IMR-90 (cell line): ENCODE results near the gene TMEM117. TPM values are rescaled to one million over a fixed set of nuclear protein-coding genes. Genes with fewer than 3 reads are reported as not detected.

Experiments
- ATAC-seq: fragments of 200-7000 bp; cut with Tn5 transposase; 2 replicates; pipeline ENCODE4 v1.9.1; 2020; ENCODE audit warnings: low read depth, mild to moderate bottlenecking, moderate library complexity
- BruUV-seq: library from RNA; stranded (reverse); fragments of 400-500 nt; replicated peaks from 2 replicates; lab custom pipeline; 2021; lab: Mats Ljungman, UMichigan
- CTCF ChIA-PET: fragments of 300-600 bp; formaldehyde crosslinking; extraction: SDS; loops from one replicate; lab custom pipeline; 2021; ENCODE audit warnings: antibody characterized with exemption; lab: Yijun Ruan, JAX
- POLR2A ChIA-PET: fragments of 300-600 bp; sonication (Branson Sonifier 250); formaldehyde crosslinking; loops from one replicate; lab custom pipeline; 2022; ENCODE audit warnings: antibody characterized with exemption; ENCODE audit not compliant: unreplicated experiment; lab: Charles Lee
- DNase-seq: peaks from one replicate; pipeline ENCODE4 v3.0.0; 2013
- H2AFZ ChIP-seq: replicated peaks from 2 replicates; pipeline ENCODE3; 2013; ENCODE audit warnings: low read length, mild to moderate bottlenecking; ENCODE audit not compliant: poor library complexity
- H2AK5ac ChIP-seq: 2 replicates; pipeline ENCODE4 v1.6.1; 2013; ENCODE audit warnings: low read depth, low read length, inconsistent platforms
- H2AK9ac ChIP-seq: replicated peaks from 2 replicates; pipeline ENCODE3; 2013; ENCODE audit warnings: mild to moderate bottlenecking, low read depth, low read length, moderate library complexity; ENCODE audit not compliant: poor library complexity
- H2BK120ac ChIP-seq: 2 replicates; pipeline ENCODE4 v1.6.1; 2013; ENCODE audit warnings: low read depth, low read length, inconsistent platforms
- H2BK15ac ChIP-seq: 3 replicates; pipeline ENCODE4 v1.6.1; 2013; ENCODE audit warnings: low read depth, low read length, inconsistent platforms
- H2BK20ac ChIP-seq: 2 replicates; pipeline ENCODE4 v1.6.1; 2013; ENCODE audit warnings: low read depth, mild to moderate bottlenecking, inconsistent platforms, low read length, moderate library complexity
- H2BK5ac ChIP-seq: 2 replicates; pipeline ENCODE4 v1.6.1; 2013; ENCODE audit warnings: mild to moderate bottlenecking, low read depth, low read length, inconsistent platforms; ENCODE audit not compliant: poor library complexity, severe bottlenecking
- H3K14ac ChIP-seq: replicated peaks from 2 replicates; pipeline ENCODE4 v1.6.1; 2013; ENCODE audit warnings: low read depth, low read length, inconsistent platforms
- H3K18ac ChIP-seq: 2 replicates; pipeline ENCODE4 v1.6.1; 2013; ENCODE audit warnings: low read depth, low read length, control low read depth
- H3K23ac ChIP-seq: 2 replicates; pipeline ENCODE4 v1.6.1; 2013; ENCODE audit warnings: low read depth, low read length, inconsistent platforms
- H3K27ac ChIP-seq: 2 replicates; pipeline ENCODE4 v1.5.1; 2013; ENCODE audit warnings: mild to moderate bottlenecking, control low read depth, low read length; ENCODE audit not compliant: insufficient read depth
- H3K27me3 ChIP-seq: 2 replicates; pipeline ENCODE4 v1.6.1; 2013; ENCODE audit warnings: low read length; ENCODE audit not compliant: control insufficient read depth, insufficient read depth
- H3K36me3 ChIP-seq: 2 replicates; pipeline ENCODE4 v1.6.1; 2013; ENCODE audit warnings: low read length, mixed read lengths; ENCODE audit not compliant: control insufficient read depth, insufficient read depth
- H3K4ac ChIP-seq: 2 replicates; pipeline ENCODE4 v1.6.1; 2013; ENCODE audit warnings: low read depth, low read length, inconsistent platforms
- H3K4me1 ChIP-seq: 2 replicates; pipeline ENCODE4 v1.6.1; 2013; ENCODE audit warnings: low read length, mixed read lengths; ENCODE audit not compliant: control insufficient read depth, insufficient read depth
- H3K4me2 ChIP-seq: 2 replicates; pipeline ENCODE4 v1.6.1; 2013; ENCODE audit warnings: low read depth, mild to moderate bottlenecking, control low read depth, low read length, moderate library complexity
- H3K4me3 ChIP-seq: 2 replicates; pipeline ENCODE4 v1.5.1; 2013; ENCODE audit warnings: low read depth, mild to moderate bottlenecking, control low read depth, low read length, moderate library complexity; ENCODE audit not compliant: insufficient read depth
- H3K56ac ChIP-seq: 2 replicates; pipeline ENCODE4 v1.6.1; 2013; ENCODE audit warnings: low read length, inconsistent platforms; ENCODE audit not compliant: insufficient read depth; ENCODE audit errors: extremely low read depth
- H3K79me1 ChIP-seq, 2 experiments: 2 replicates each; pipeline ENCODE4 v1.6.1; 2013; ENCODE audit warnings: low read length in 2 of 2, inconsistent platforms in 1 of 2, low read depth in 1 of 2
- H3K9ac ChIP-seq: 2 replicates; pipeline ENCODE4 v1.6.1; 2013; ENCODE audit warnings: low read depth, low read length, control low read depth
- H3K9me1 ChIP-seq: 2 replicates; pipeline ENCODE4 v1.6.1; 2013; ENCODE audit warnings: low read length, inconsistent platforms; ENCODE audit not compliant: insufficient read depth
- H3K9me3 ChIP-seq: 2 replicates; pipeline ENCODE4 v1.6.1; 2013; ENCODE audit warnings: low read length; ENCODE audit not compliant: control insufficient read depth, insufficient read depth
- H4K20me1 ChIP-seq: 2 replicates; pipeline ENCODE4 v1.6.1; 2013; ENCODE audit warnings: low read length, inconsistent platforms; ENCODE audit not compliant: insufficient read depth
- H4K5ac ChIP-seq: 2 replicates; pipeline ENCODE4 v1.6.1; 2013; ENCODE audit warnings: mild to moderate bottlenecking, low read depth, low read length, control low read depth
- H4K8ac ChIP-seq, 2 experiments: 2 replicates each; pipeline ENCODE4 v1.6.1; 2013; ENCODE audit warnings: low read depth in 2 of 2, low read length in 2 of 2, control low read depth in 1 of 2, inconsistent platforms in 1 of 2
- H4K91ac ChIP-seq: 2 replicates; pipeline ENCODE4 v1.6.1; 2013; ENCODE audit warnings: low read depth, low read length, inconsistent platforms; ENCODE audit not compliant: insufficient read depth
- BHLHE40 ChIP-seq: fragments of 150-350 bp; IDR thresholded peaks from 2 replicates; pipeline ENCODE4 v1.6.1; 2016; ENCODE audit warnings: mild to moderate bottlenecking, low read depth, low read length
- CHD1 ChIP-seq: IDR thresholded peaks from 2 replicates; pipeline ENCODE4 v1.6.1; 2012; ENCODE audit warnings: low read depth, low read length, improper control_type of control experiment
- CTCF ChIP-seq: conservative IDR thresholded peaks from 2 replicates; pipeline ENCODE4 v1.5.1; 2012; ENCODE audit warnings: mild to moderate bottlenecking, low read depth, low read length, improper control_type of control experiment
- FOS ChIP-seq: fragments of 150-350 bp; IDR thresholded peaks from 2 replicates; pipeline ENCODE4 v1.6.1; 2016; ENCODE audit warnings: low read depth, low read length
- MAZ ChIP-seq: IDR thresholded peaks from 2 replicates; pipeline ENCODE4 v1.6.1; 2012; ENCODE audit warnings: low read depth, mild to moderate bottlenecking, low read length, improper control_type of control experiment, moderate library complexity, borderline replicate concordance
- MXI1 ChIP-seq: IDR thresholded peaks from 2 replicates; pipeline ENCODE4 v1.6.1; 2012; ENCODE audit warnings: low read depth, mild to moderate bottlenecking, low read length, moderate library complexity, borderline replicate concordance
- NFE2L2 ChIP-seq: fragments of 150-350 bp; IDR thresholded peaks from 2 replicates; pipeline ENCODE4 v1.6.1; 2016; ENCODE audit warnings: low read depth, mild to moderate bottlenecking, low read length
- POLR2A ChIP-seq: IDR thresholded peaks from 2 replicates; pipeline ENCODE4 v1.6.1; 2012; ENCODE audit warnings: mild to moderate bottlenecking, low read depth, low read length
- RAD21 ChIP-seq: IDR thresholded peaks from 2 replicates; pipeline ENCODE4 v1.6.1; 2012; ENCODE audit warnings: low read length, improper control_type of control experiment
- RCOR1 ChIP-seq: IDR thresholded peaks from 2 replicates; pipeline ENCODE4 v1.6.1; 2012; ENCODE audit warnings: mild to moderate bottlenecking, low read length, improper control_type of control experiment; ENCODE audit not compliant: insufficient replicate concordance
- RFX5 ChIP-seq: IDR thresholded peaks from 2 replicates; pipeline ENCODE4 v1.8.0; 2012; ENCODE audit warnings: low read depth, mild to moderate bottlenecking, low read length, moderate library complexity
- SMC3 ChIP-seq: fragments of 150-350 bp; IDR thresholded peaks from 2 replicates; pipeline ENCODE4 v1.6.1; 2016; ENCODE audit warnings: low read depth, mild to moderate bottlenecking, antibody characterized with exemption, low read length, moderate library complexity
- WGBS, 2 experiments: methylation state at CpG; one replicate each; pipeline versions ENCODE4 v1.1.5 to v1.1.7; 2013; ENCODE audit warnings: missing lambda C conversion rate in 2 of 2; ENCODE audit not compliant: insufficient read length in 1 of 2; ENCODE audit errors: extremely low coverage in 2 of 2; 5-methylcytosine and 5-hydroxymethylcytosine counted together
- dilution Hi-C: fragments of 300-500 bp; cut with HindIII; formaldehyde crosslinking; loops from one replicate; pipeline ENCODE4 v1.14.3; 2018; ENCODE audit warnings: low sequenced_read_pairs; ENCODE audit not compliant: unreplicated experiment
- in situ Hi-C: fragments of 300-500 bp; cut with MboI; formaldehyde crosslinking; loops from 3 replicates; pipeline ENCODE4 v1.14.3; 2019; ENCODE audit warnings: low sequenced_read_pairs, inconsistent platforms, mixed read lengths
- intact Hi-C: fragments of 100-400 bp; cut with micrococcal nuclease; formaldehyde crosslinking; loops from 2 replicates; pipeline ENCODE4 v1.10.0; 2022
- polyA plus RNA-seq, 3 experiments: library from polyadenylated mRNA; depleted of rRNA; stranded (reverse); fragments of >200 nt; gene quantifications; 2 replicates each; pipeline ENCODE4 v1.2.3, GENCODE V29; 2012; ENCODE audit warnings: low replicate concordance in 1 of 3
- total RNA-seq: library from RNA; depleted of rRNA; stranded (reverse); fragments of >200 nt; gene quantifications from 2 replicates; pipeline ENCODE4 v1.2.3, GENCODE V29; 2012
- TF ChIP-seq, protein P1 (sequence below): fragments of 150-350 bp; IDR thresholded peaks from 2 replicates; pipeline ENCODE4 v1.6.1; 2017; ENCODE audit warnings: mild to moderate bottlenecking, antibody characterized with exemption, low read length, low read depth
- TF ChIP-seq, protein P2 (sequence below): fragments of 150-350 bp; IDR thresholded peaks from 2 replicates; pipeline ENCODE4 v1.6.1; 2016; ENCODE audit warnings: low read depth, mild to moderate bottlenecking, low read length, moderate library complexity, borderline replicate concordance

Gene TMEM117
- total and polyA plus RNA-seq, 2 of the 4 experiments (the other 2 are of a cell fraction): 8.7 to 21.0 TPM

GRCh38 chr12:44227616-44228015, 391.7 kb downstream of the TMEM117 start:
- peak; percentile 84 for ATAC-seq

More at GRCh38 chr12:44227616-44228015, 391.7 kb downstream of the TMEM117 start:
- Histone ChIP-seq H2BK5ac (no peak overlapping the region), H3K4me2 (no peak overlapping the region), H3K4me1 (no peaks in the 10 kb centered on the region), H3K9me3 (no peaks in the 10 kb centered on the region), H3K36me3 (no peaks in the 10 kb centered on the region), H2AK9ac (no peak overlapping the region), H3K4me3 (no peak overlapping the region), H4K20me1 (no peaks in the 10 kb centered on the region), H2BK20ac (no peak overlapping the region), H4K91ac (no peak overlapping the region), H4K5ac (no peak overlapping the region), H2BK120ac (no peak overlapping the region), H2AK5ac (no peak overlapping the region), H2BK15ac (no peak overlapping the region), H2AFZ (no peak overlapping the region), H3K14ac (no peak overlapping the region), H3K23ac (no peak overlapping the region), H3K9me1 (no peaks in the 10 kb centered on the region), H3K56ac (no peak overlapping the region), H3K18ac (no peak overlapping the region), H3K79me1 (no peaks in the 10 kb centered on the region), H4K8ac (no peak overlapping the region), H3K27ac (no peak overlapping the region), H3K9ac (no peak overlapping the region), H3K4ac (no peak overlapping the region), H3K27me3 (no peaks in the 10 kb centered on the region)
- in situ Hi-C loops (no loop called here), dilution Hi-C loops (no loop called here), intact Hi-C loops (no loop called here)
- no peak for TF ChIP-seq SMC3
- TF ChIP-seq MXI1: no peak
- TF ChIP-seq, protein P1, sequence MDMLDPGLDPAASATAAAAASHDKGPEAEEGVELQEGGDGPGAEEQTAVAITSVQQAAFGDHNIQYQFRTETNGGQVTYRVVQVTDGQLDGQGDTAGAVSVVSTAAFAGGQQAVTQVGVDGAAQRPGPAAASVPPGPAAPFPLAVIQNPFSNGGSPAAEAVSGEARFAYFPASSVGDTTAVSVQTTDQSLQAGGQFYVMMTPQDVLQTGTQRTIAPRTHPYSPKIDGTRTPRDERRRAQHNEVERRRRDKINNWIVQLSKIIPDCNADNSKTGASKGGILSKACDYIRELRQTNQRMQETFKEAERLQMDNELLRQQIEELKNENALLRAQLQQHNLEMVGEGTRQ: no peak; the same call in 1 of the 2 replicates
- TF ChIP-seq RFX5: no peak
- TF ChIP-seq MAZ: no peak
- TF ChIP-seq, protein P2, sequence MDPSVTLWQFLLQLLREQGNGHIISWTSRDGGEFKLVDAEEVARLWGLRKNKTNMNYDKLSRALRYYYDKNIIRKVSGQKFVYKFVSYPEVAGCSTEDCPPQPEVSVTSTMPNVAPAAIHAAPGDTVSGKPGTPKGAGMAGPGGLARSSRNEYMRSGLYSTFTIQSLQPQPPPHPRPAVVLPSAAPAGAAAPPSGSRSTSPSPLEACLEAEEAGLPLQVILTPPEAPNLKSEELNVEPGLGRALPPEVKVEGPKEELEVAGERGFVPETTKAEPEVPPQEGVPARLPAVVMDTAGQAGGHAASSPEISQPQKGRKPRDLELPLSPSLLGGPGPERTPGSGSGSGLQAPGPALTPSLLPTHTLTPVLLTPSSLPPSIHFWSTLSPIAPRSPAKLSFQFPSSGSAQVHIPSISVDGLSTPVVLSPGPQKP: no peak
- TF ChIP-seq NFE2L2: no peak
- no peak for TF ChIP-seq FOS
- TF ChIP-seq RAD21: no peak
- no peak for TF ChIP-seq BHLHE40
- TF ChIP-seq RCOR1: no peak
- TF ChIP-seq POLR2A: no peak
- TF ChIP-seq CHD1: no peak
- no peak for TF ChIP-seq CTCF
- peak; percentile 47 for DNase-seq
- BruUV-seq: no TSS peak
- ChIA-PET CTCF (no interaction called here), POLR2A (no interaction called here)
- WGBS, 2 experiments: no CpG with 5 or more reads among the region's 2 CpGs
